Measurements from ENCODE around the gene TSPAN5.

GRCh38 chr4:98423009-98423408 is 235.4 kb downstream of the TSPAN5 start:
- TF ChIP-seq, protein P1, sequence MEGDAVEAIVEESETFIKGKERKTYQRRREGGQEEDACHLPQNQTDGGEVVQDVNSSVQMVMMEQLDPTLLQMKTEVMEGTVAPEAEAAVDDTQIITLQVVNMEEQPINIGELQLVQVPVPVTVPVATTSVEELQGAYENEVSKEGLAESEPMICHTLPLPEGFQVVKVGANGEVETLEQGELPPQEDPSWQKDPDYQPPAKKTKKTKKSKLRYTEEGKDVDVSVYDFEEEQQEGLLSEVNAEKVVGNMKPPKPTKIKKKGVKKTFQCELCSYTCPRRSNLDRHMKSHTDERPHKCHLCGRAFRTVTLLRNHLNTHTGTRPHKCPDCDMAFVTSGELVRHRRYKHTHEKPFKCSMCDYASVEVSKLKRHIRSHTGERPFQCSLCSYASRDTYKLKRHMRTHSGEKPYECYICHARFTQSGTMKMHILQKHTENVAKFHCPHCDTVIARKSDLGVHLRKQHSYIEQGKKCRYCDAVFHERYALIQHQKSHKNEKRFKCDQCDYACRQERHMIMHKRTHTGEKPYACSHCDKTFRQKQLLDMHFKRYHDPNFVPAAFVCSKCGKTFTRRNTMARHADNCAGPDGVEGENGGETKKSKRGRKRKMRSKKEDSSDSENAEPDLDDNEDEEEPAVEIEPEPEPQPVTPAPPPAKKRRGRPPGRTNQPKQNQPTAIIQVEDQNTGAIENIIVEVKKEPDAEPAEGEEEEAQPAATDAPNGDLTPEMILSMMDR (IDR thresholded peaks at IDR 0.05; ENCODE audit: insufficient read depth, low read length, poor library complexity, severe bottlenecking), result no peak
- TF ChIP-seq EZH2phosphoT487 (conservative IDR thresholded peaks at IDR 0.05; ENCODE audit: low read length), result no peak

Measured in SU-DHL-6 (cell line).